ENCODE data around the gene ZBTB4.

Gene ZBTB4

DNA sequence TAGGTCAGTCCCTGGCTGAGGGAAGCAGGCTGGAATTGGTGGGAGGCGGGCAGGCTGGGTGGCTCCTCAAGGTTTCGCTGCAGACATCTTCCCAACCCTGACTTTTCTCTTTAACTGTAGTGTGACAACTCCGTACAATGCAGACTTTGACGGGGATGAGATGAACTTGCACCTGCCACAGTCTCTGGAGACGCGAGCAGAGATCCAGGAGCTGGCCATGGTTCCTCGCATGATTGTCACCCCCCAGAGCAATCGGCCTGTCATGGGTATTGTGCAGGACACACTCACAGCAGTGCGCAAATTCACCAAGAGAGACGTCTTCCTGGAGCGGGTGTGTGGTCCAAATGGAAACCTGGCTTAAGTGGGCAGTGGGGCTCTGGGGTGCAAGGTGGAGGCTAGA, 19.7 kb upstream of the ZBTB4 start:
- no peaks in the 10 kb centered on the region for H3K27me3 ChIP-seq (ENCODE audit: low read length)
- H2AFZ ChIP-seq (ENCODE audit: low read depth, low read length, severe bottlenecking), result no peak overlapping the region
- TF ChIP-seq, protein P1, sequence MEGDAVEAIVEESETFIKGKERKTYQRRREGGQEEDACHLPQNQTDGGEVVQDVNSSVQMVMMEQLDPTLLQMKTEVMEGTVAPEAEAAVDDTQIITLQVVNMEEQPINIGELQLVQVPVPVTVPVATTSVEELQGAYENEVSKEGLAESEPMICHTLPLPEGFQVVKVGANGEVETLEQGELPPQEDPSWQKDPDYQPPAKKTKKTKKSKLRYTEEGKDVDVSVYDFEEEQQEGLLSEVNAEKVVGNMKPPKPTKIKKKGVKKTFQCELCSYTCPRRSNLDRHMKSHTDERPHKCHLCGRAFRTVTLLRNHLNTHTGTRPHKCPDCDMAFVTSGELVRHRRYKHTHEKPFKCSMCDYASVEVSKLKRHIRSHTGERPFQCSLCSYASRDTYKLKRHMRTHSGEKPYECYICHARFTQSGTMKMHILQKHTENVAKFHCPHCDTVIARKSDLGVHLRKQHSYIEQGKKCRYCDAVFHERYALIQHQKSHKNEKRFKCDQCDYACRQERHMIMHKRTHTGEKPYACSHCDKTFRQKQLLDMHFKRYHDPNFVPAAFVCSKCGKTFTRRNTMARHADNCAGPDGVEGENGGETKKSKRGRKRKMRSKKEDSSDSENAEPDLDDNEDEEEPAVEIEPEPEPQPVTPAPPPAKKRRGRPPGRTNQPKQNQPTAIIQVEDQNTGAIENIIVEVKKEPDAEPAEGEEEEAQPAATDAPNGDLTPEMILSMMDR (IDR thresholded peaks at IDR 0.05; ENCODE audit: insufficient read depth, low read length, poor library complexity, severe bottlenecking), result no peak
- no peak for TF ChIP-seq EZH2phosphoT487 (conservative IDR thresholded peaks at IDR 0.05; ENCODE audit: low read length)
- no peak overlapping the region for H3K27ac ChIP-seq (ENCODE audit: low read depth, low read length)
- no peaks in the 10 kb centered on the region for H3K9me3 ChIP-seq (ENCODE audit: insufficient read depth, low read length)
- 0 out of 2 replicates have a peak, but pooled peaks cover 3% of the 10 kb centered on the region for H4K20me1 ChIP-seq (ENCODE audit: low read depth, low read length)
- no peaks in the 10 kb centered on the region for H3F3A ChIP-seq (ENCODE audit: insufficient read depth)
- no peaks in the 10 kb centered on the region for H3K9me2 ChIP-seq (replicated peaks; ENCODE audit: insufficient read depth, low read length)
- no peak overlapping the region for H3K9ac ChIP-seq (ENCODE audit: low read length)
- no peak overlapping the region for H3K4me2 ChIP-seq (ENCODE audit: low read depth, low read length, poor library complexity, severe bottlenecking)
- no peak overlapping the region for H3K4me3 ChIP-seq (ENCODE audit: insufficient read depth, low read length, poor library complexity, severe bottlenecking)
- peaks cover 8% of the 10 kb centered on the region for H3K36me3 ChIP-seq (ENCODE audit: low read length)
- peaks cover 21% of the 10 kb centered on the region for H3K79me2 ChIP-seq (ENCODE audit: insufficient read depth, low read length)

GRCh38 chr17:7497636-7498035, 18.2 kb upstream of the ZBTB4 start:
- TF ChIP-seq, protein P1 (IDR thresholded peaks at IDR 0.05; ENCODE audit: insufficient read depth, low read length, poor library complexity, severe bottlenecking), result no peak
- TF ChIP-seq EZH2phosphoT487 (conservative IDR thresholded peaks at IDR 0.05; ENCODE audit: low read length), result no peak
- Histone ChIP-seq H4K20me1 (ENCODE audit: low read depth, low read length) (0 out of 2 replicates have a peak, but pooled peaks cover 3% of the 10 kb centered on the region), H3K27me3 (ENCODE audit: low read length) (no peaks in the 10 kb centered on the region), H3F3A (ENCODE audit: insufficient read depth) (no peaks in the 10 kb centered on the region), H3K27ac (ENCODE audit: low read depth, low read length) (no peak overlapping the region), H3K9me3 (ENCODE audit: insufficient read depth, low read length) (no peaks in the 10 kb centered on the region), H3K4me3 (ENCODE audit: insufficient read depth, low read length, poor library complexity, severe bottlenecking) (no peak overlapping the region), H3K79me2 (ENCODE audit: insufficient read depth, low read length) (peaks cover 36% of the 10 kb centered on the region), H3K36me3 (ENCODE audit: low read length) (peaks cover 5% of the 10 kb centered on the region), H3K9ac (ENCODE audit: low read length) (no peak overlapping the region), H2AFZ (ENCODE audit: low read depth, low read length, severe bottlenecking) (no peak overlapping the region), H3K9me2 (replicated peaks; ENCODE audit: insufficient read depth, low read length) (no peaks in the 10 kb centered on the region), H3K4me2 (ENCODE audit: low read depth, low read length, poor library complexity, severe bottlenecking) (no peak overlapping the region)

DNA sequence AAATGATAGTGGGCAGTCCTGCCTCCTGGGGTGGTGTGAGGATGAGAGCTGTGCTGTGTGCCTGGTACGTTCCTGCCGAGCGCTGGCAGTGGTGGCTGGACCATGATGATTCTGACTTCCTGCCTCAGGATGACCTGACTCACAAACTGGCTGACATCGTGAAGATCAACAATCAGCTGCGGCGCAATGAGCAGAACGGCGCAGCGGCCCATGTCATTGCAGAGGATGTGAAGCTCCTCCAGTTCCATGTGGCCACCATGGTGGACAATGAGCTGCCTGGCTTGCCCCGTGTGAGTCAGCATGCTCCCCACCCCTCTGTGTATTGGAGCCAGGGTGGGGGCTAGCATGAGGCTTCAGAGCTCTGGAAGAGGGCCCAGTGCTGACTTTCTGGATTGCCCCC, 17.8 kb upstream of the ZBTB4 start:
- Histone ChIP-seq H3K79me2 (ENCODE audit: insufficient read depth, low read length) (peaks cover 40% of the 10 kb centered on the region), H2AFZ (ENCODE audit: low read depth, low read length, severe bottlenecking) (no peak overlapping the region), H3K9ac (ENCODE audit: low read length) (no peak overlapping the region), H3F3A (ENCODE audit: insufficient read depth) (no peaks in the 10 kb centered on the region), H3K4me2 (ENCODE audit: low read depth, low read length, poor library complexity, severe bottlenecking) (no peak overlapping the region), H3K4me3 (ENCODE audit: insufficient read depth, low read length, poor library complexity, severe bottlenecking) (no peak overlapping the region), H3K36me3 (ENCODE audit: low read length) (peaks cover 5% of the 10 kb centered on the region), H3K27ac (ENCODE audit: low read depth, low read length) (no peak overlapping the region), H4K20me1 (ENCODE audit: low read depth, low read length) (0 out of 2 replicates have a peak, but pooled peaks cover 3% of the 10 kb centered on the region), H3K27me3 (ENCODE audit: low read length) (no peaks in the 10 kb centered on the region), H3K9me2 (replicated peaks; ENCODE audit: insufficient read depth, low read length) (no peaks in the 10 kb centered on the region), H3K9me3 (ENCODE audit: insufficient read depth, low read length) (no peaks in the 10 kb centered on the region)
- no peak for TF ChIP-seq EZH2phosphoT487 (conservative IDR thresholded peaks at IDR 0.05; ENCODE audit: low read length)
- TF ChIP-seq, protein P1 (IDR thresholded peaks at IDR 0.05; ENCODE audit: insufficient read depth, low read length, poor library complexity, severe bottlenecking), result no peak

Measured in SU-DHL-6 (cell line).